ENCODE results near the gene MICAL3. TPM values are rescaled to one million over a fixed set of nuclear protein-coding genes. Genes with fewer than 3 reads are reported as not detected.
A peak's percentile ranks its signal among the peaks of the same experiment; 100 is the strongest.

Gene MICAL3
- total RNA-seq, 4 donors from 2014 or later, result 6.0 to 9.8 (median 8.1) TPM

DNA sequence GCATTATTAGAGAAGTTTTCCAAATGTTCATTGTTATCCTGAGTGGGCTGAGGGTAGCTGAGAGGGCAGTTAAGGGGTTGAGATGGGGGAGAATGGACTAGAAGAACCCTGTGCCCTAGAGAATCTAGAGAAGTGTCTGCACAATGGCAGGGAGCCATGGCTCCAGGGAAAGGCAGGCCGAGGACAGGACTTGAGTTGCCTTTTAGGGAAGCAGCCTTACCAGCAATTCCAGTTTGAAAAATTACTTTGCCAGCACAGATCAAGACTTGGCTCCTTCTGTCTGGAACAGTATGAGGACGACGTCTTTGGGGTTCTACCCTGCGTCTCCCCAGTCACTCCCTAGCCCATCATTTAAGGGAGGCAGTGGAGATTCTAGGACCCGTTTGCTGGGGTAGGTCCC lies 25.7 kb upstream of the MICAL3 start:
- TF ChIP-seq, protein P1, sequence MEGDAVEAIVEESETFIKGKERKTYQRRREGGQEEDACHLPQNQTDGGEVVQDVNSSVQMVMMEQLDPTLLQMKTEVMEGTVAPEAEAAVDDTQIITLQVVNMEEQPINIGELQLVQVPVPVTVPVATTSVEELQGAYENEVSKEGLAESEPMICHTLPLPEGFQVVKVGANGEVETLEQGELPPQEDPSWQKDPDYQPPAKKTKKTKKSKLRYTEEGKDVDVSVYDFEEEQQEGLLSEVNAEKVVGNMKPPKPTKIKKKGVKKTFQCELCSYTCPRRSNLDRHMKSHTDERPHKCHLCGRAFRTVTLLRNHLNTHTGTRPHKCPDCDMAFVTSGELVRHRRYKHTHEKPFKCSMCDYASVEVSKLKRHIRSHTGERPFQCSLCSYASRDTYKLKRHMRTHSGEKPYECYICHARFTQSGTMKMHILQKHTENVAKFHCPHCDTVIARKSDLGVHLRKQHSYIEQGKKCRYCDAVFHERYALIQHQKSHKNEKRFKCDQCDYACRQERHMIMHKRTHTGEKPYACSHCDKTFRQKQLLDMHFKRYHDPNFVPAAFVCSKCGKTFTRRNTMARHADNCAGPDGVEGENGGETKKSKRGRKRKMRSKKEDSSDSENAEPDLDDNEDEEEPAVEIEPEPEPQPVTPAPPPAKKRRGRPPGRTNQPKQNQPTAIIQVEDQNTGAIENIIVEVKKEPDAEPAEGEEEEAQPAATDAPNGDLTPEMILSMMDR (IDR thresholded peaks at IDR 0.05 in 4 of 5, conservative IDR thresholded peaks at IDR 0.05 in 1 of 5), result no peak
- TF ChIP-seq POLR2A (IDR thresholded peaks at IDR 0.05), result no peak
- in situ Hi-C loops (cut with MboI; ENCODE audit: low sequenced_read_pairs in 4 of 4) (loop anchor here in 1 of 4 donors (25.0 kb wide), 1 partner anchor 138 kb away; no protein-coding TSS in a partner anchor), intact Hi-C loops (cut with DNase I; ENCODE audit: low total_unique reads) (no loop called here)
- ATAC-seq, result no peak
- H3K27ac ChIP-seq, result no peak overlapping the region
- no peaks in the 10 kb centered on the region for H3K27me3 ChIP-seq
- DNase-seq, result no peak
- no peaks in the 10 kb centered on the region for H3K36me3 ChIP-seq
- H3K4me3 ChIP-seq, result no peak overlapping the region
- no peaks in the 10 kb centered on the region for H3K9me3 ChIP-seq
- H3K4me1 ChIP-seq, result peaks cover 2 to 6% of the 10 kb centered on the region in 2 donors

DNA sequence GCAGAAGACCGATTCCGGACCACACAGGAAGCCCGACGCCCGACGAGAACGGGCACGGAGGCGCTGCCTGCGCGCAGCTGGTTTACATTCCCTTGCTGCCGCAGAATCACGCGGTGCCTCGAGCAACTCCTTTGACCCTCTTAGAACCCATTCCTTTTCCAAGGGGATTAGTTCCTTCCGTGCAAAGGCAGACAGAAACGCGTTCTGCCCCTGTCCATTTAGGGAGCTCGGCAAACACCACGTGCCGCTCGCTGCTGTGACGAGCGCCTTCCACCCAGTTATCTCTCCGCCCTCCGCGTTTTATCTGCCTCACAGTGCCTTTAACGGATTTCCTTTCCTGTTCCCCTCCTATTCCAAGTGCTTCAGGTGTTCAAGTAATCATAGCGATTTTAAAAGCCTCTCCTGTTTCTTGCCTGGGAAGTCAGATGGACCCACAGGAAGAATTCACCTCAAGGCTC lies 24.1 kb upstream of the MICAL3 start:
- ATAC-seq, result peak; percentile 31 to 52
- H3K36me3 ChIP-seq, result no peaks in the 10 kb centered on the region
- H3K4me1 ChIP-seq, result peaks cover 18 to 21% of the 10 kb centered on the region in 2 donors
- in situ Hi-C loops (cut with MboI; ENCODE audit: low sequenced_read_pairs in 4 of 4), result no loop called here
- intact Hi-C loops (cut with DNase I; ENCODE audit: low total_unique reads), result no loop called here
- peak overlapping the region in 3 of 4 donors; percentile 0 to 45 (median 5) for H3K4me3 ChIP-seq
- TF ChIP-seq, protein P1 (IDR thresholded peaks at IDR 0.05 in 4 of 5, conservative IDR thresholded peaks at IDR 0.05 in 1 of 5), result no peak
- TF ChIP-seq POLR2A (IDR thresholded peaks at IDR 0.05), result peak in 1 of 2 donors; percentile 47
- H3K9me3 ChIP-seq, result no peaks in the 10 kb centered on the region
- H3K27ac ChIP-seq, result peak overlapping the region in 3 of 4 donors; percentile 11 to 63 (median 31)
- no peak for DNase-seq
- H3K27me3 ChIP-seq, result no peaks in the 10 kb centered on the region

DNA sequence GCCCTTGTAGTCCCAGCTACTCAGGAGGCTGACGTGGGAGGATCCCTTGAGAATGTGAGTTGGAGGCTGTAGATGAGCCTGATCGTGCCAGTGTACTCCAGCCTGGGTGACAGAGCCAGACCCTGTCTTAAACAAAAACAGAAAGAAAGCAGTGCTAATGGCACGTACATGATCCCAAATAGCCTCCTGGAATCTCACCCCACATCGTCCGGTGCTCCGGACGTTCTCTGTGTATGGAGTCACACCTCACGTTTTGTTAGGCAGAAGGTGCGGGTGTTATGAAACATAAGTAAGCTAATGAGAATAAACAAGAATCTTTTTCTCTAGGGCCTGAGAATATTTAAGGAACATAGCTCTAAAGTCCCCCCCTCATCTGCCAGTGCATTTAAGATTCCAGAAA lies 23.7 kb upstream of the MICAL3 start:
- ATAC-seq, result peak in 1 of 2 donors; percentile 9
- no peaks in the 10 kb centered on the region for H3K9me3 ChIP-seq
- H3K36me3 ChIP-seq, result no peaks in the 10 kb centered on the region
- peaks cover 22 to 26% of the 10 kb centered on the region in 2 donors for H3K4me1 ChIP-seq
- H3K27me3 ChIP-seq, result no peaks in the 10 kb centered on the region
- H3K27ac ChIP-seq, result peak overlapping the region in 3 of 4 donors; percentile 11 to 63 (median 31)
- peak overlapping the region in 3 of 4 donors; percentile 0 to 45 (median 5) for H3K4me3 ChIP-seq
- intact Hi-C loops (cut with DNase I; ENCODE audit: low total_unique reads), result no loop called here
- in situ Hi-C loops (cut with MboI; ENCODE audit: low sequenced_read_pairs in 4 of 4), result no loop called here
- no peak for DNase-seq
- TF ChIP-seq, protein P1 (IDR thresholded peaks at IDR 0.05 in 4 of 5, conservative IDR thresholded peaks at IDR 0.05 in 1 of 5), result no peak
- TF ChIP-seq POLR2A (IDR thresholded peaks at IDR 0.05), result no peak

DNA sequence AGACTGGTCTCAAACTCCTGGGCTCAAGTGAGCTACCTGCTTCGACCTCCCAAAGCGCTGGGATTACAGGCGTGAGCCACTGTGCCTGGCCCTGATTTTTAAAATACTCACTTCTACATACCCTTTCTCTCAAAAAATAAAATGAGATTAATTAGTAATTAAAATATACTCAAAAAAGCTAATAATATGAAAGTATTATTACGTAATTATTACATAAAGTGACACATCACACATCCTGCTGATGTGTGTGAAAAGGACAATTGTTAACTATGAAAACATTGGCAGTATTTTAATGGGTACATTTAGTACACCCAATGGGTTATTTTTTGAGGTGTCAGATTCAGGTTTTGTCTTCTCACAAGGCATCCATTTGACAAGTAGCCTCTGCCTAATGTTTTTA lies 21.4 kb upstream of the MICAL3 start:
- H3K27ac ChIP-seq, result peak overlapping the region in 3 of 4 donors; percentile 75 to 78 (median 76)

More for the DNA sequence above, 21.4 kb upstream of the MICAL3 start:
- intact Hi-C loops (cut with DNase I; ENCODE audit: low total_unique reads), result no loop called here
- Histone ChIP-seq H3K4me1 (peaks cover 26 to 29% of the 10 kb centered on the region in 2 donors), H3K9me3 (no peaks in the 10 kb centered on the region), H3K36me3 (no peaks in the 10 kb centered on the region), H3K4me3 (no peak overlapping the region), H3K27me3 (no peaks in the 10 kb centered on the region)
- TF ChIP-seq POLR2A (IDR thresholded peaks at IDR 0.05), result no peak
- TF ChIP-seq, protein P1 (IDR thresholded peaks at IDR 0.05 in 4 of 5, conservative IDR thresholded peaks at IDR 0.05 in 1 of 5), result no peak
- no peak for ATAC-seq
- no peak for DNase-seq
- in situ Hi-C loops (cut with MboI; ENCODE audit: low sequenced_read_pairs in 4 of 4), result no loop called here
